ENCODE results near the gene WNT6. TPM values are rescaled to one million over a fixed set of nuclear protein-coding genes. Genes with fewer than 3 reads are reported as not detected.

The WNT6 gene
- total RNA-seq, 2 donors from 2014 or later, result 8.0 to 56.5 TPM

DNA sequence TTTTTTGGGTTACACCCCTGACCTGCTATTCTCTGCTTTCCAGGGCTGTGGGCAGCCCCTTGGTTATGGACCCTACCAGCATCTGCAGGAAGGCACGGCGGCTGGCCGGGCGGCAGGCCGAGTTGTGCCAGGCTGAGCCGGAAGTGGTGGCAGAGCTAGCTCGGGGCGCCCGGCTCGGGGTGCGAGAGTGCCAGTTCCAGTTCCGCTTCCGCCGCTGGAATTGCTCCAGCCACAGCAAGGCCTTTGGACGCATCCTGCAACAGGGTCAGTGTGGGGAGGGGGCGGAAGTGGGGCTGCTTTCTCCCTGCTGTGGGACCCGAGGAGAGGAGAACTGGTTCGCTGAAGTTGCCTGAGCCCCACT lies 11.4 kb downstream of the WNT6 start:
- 32% methylated on average over 18 of the region's 18 CpGs for WGBS
- H3K9me3 ChIP-seq, result no peaks in the 10 kb centered on the region
- H3K27ac ChIP-seq, result no peak overlapping the region
- TF ChIP-seq, protein P1, sequence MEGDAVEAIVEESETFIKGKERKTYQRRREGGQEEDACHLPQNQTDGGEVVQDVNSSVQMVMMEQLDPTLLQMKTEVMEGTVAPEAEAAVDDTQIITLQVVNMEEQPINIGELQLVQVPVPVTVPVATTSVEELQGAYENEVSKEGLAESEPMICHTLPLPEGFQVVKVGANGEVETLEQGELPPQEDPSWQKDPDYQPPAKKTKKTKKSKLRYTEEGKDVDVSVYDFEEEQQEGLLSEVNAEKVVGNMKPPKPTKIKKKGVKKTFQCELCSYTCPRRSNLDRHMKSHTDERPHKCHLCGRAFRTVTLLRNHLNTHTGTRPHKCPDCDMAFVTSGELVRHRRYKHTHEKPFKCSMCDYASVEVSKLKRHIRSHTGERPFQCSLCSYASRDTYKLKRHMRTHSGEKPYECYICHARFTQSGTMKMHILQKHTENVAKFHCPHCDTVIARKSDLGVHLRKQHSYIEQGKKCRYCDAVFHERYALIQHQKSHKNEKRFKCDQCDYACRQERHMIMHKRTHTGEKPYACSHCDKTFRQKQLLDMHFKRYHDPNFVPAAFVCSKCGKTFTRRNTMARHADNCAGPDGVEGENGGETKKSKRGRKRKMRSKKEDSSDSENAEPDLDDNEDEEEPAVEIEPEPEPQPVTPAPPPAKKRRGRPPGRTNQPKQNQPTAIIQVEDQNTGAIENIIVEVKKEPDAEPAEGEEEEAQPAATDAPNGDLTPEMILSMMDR (IDR thresholded peaks at IDR 0.05), result no peak
- TF ChIP-seq POLR2A (IDR thresholded peaks at IDR 0.05), result no peak
- no peak for TF ChIP-seq POLR2AphosphoS5 (IDR thresholded peaks at IDR 0.05)
- H3K27me3 ChIP-seq (replicated peaks; ENCODE audit: insufficient read depth), result peaks cover 13% of the 10 kb centered on the region
- no peaks in the 10 kb centered on the region for H3K36me3 ChIP-seq
- DNase-seq (ENCODE audit: low spot score), result no peak
- no peak overlapping the region for H3K4me3 ChIP-seq
- H3K4me1 ChIP-seq (replicated peaks), result no peaks in the 10 kb centered on the region
- intact Hi-C loops (cut with DNase I), result no loop called here

DNA sequence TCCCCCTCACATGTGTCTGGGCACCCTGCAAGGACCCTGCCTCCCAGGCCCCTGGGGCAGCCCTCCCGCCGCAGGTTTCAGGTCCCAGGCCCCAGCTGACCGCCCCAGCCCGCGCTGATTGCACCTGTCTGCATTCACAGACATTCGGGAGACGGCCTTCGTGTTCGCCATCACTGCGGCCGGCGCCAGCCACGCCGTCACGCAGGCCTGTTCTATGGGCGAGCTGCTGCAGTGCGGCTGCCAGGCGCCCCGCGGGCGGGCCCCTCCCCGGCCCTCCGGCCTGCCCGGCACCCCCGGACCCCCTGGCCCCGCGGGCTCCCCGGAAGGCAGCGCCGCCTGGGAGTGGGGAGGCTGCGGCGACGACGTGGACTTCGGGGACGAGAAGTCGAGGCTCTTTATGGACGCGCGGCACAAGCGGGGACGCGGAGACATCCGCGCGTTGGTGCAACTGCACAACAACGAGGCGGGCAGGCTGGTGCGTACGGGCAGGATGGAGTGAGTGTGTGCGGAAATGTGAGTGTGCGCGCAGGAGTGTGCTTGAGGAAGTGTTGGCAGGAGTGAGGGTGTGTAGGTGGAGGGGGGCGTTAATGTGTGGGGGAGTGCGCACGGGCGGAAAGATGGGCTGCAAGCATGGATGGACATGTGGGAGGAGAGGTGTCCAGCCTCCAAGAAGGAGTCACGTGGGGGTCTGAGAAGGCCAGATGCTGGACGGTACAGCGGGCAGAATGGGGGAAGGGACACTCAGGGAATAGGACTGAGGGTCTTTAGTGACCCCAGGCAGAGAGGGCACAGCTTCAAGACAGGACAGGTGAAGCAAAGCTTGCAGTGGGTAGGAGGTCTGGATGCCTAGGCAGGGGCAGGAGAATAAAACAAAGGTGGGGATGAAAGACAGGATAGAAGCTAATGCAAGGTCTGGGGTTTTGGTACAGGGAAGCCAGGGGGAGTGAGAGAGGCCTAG lies 12.0 kb downstream of the WNT6 start:
- WGBS, result 32% methylated on average over 60 of the region's 60 CpGs
- Histone ChIP-seq H3K27me3 (replicated peaks; ENCODE audit: insufficient read depth) (peaks cover 13% of the 10 kb centered on the region), H3K27ac (no peak overlapping the region), H3K4me3 (no peak overlapping the region), H3K9me3 (no peaks in the 10 kb centered on the region), H3K36me3 (no peaks in the 10 kb centered on the region), H3K4me1 (replicated peaks) (no peaks in the 10 kb centered on the region)
- intact Hi-C loops (cut with DNase I), result no loop called here
- no peak for DNase-seq (ENCODE audit: low spot score)
- TF ChIP-seq POLR2A (IDR thresholded peaks at IDR 0.05), result no peak
- no peak for TF ChIP-seq POLR2AphosphoS5 (IDR thresholded peaks at IDR 0.05)
- TF ChIP-seq, protein P1 (IDR thresholded peaks at IDR 0.05), result no peak

DNA sequence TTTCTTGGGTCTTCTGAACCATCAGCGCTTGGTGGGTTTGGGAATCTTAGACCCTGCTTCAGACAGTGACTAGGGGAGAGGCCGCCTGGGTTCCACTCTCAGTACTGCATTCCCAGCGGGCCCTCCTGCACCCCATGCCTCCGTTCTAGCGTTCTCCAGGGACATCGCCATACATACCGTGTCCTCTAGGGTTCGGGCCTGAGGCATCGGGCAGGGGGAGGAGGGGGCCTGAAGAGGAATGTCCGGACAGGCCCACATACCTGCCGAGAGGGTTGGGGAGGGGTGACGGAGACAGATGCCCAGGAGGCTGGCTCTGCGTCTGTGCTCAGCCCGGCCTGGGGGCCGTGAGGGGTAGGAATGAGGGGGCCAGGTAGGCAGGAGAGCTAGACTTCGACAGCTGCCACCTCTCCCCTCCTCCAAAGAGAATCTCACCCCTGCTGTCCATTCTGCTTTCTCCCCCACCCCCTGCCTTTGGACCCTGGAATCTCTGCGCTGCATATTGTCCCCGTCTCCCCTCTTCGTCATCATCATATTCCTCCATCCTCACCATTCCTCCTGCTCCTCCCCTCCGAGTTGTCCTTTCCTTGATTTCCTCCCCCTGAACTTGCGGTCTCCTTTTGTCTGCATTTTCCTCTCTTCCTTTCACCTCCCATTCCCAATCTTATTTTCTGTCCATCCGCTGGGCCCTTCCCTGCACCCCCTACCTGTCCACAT lies 13.2 kb downstream of the WNT6 start:
- 32% methylated on average over 22 of the region's 22 CpGs for WGBS
- TF ChIP-seq, protein P1 (IDR thresholded peaks at IDR 0.05), result no peak
- TF ChIP-seq POLR2AphosphoS5 (IDR thresholded peaks at IDR 0.05), result no peak
- no peak for TF ChIP-seq POLR2A (IDR thresholded peaks at IDR 0.05)
- no peak overlapping the region for H3K4me3 ChIP-seq
- H3K27me3 ChIP-seq (replicated peaks; ENCODE audit: insufficient read depth), result peaks cover 13% of the 10 kb centered on the region
- no peak overlapping the region for H3K27ac ChIP-seq
- no peaks in the 10 kb centered on the region for H3K9me3 ChIP-seq
- intact Hi-C loops (cut with DNase I), result no loop called here
- no peak for DNase-seq (ENCODE audit: low spot score)
- no peaks in the 10 kb centered on the region for H3K4me1 ChIP-seq (replicated peaks)
- no peaks in the 10 kb centered on the region for H3K36me3 ChIP-seq

DNA sequence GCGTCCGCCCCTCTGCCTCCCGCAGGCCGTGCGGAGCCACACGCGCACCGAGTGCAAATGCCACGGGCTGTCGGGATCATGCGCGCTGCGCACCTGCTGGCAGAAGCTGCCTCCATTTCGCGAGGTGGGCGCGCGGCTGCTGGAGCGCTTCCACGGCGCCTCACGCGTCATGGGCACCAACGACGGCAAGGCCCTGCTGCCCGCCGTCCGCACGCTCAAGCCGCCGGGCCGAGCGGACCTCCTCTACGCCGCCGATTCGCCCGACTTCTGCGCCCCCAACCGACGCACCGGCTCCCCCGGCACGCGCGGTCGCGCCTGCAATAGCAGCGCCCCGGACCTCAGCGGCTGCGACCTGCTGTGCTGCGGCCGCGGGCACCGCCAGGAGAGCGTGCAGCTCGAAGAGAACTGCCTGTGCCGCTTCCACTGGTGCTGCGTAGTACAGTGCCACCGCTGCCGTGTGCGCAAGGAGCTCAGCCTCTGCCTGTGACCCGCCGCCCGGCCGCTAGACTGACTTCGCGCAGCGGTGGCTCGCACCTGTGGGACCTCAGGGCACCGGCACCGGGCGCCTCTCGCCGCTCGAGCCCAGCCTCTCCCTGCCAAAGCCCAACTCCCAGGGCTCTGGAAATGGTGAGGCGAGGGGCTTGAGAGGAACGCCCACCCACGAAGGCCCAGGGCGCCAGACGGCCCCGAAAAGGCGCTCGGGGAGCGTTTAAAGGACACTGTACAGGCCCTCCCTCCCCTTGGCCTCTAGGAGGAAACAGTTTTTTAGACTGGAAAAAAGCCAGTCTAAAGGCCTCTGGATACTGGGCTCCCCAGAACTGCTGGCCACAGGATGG lies 14.0 kb downstream of the WNT6 start:
- H3K27ac ChIP-seq, result no peak overlapping the region
- no peaks in the 10 kb centered on the region for H3K9me3 ChIP-seq
- no peak for DNase-seq (ENCODE audit: low spot score)
- no peaks in the 10 kb centered on the region for H3K4me1 ChIP-seq (replicated peaks)
- intact Hi-C loops (cut with DNase I), result no loop called here
- WGBS, result 56% methylated on average over 68 of the region's 86 CpGs
- no peak overlapping the region for H3K4me3 ChIP-seq
- TF ChIP-seq POLR2AphosphoS5 (IDR thresholded peaks at IDR 0.05) (no peak), POLR2A (IDR thresholded peaks at IDR 0.05) (no peak)
- TF ChIP-seq, protein P1 (IDR thresholded peaks at IDR 0.05), result no peak
- peaks cover 13% of the 10 kb centered on the region for H3K27me3 ChIP-seq (replicated peaks; ENCODE audit: insufficient read depth)
- no peaks in the 10 kb centered on the region for H3K36me3 ChIP-seq

Measured in prostate gland (tissue), 2 donors.